PC-3 (cell line): Measurements from ENCODE around the gene CAPNS1.

Experiments used
- EZH2 ChIP-seq: fragments of 300-600 bp; sonication (generic); IDR thresholded peaks from one replicate; pipeline ENCODE4 v1.6.1; 2017; ENCODE audit warnings: antibody characterized with exemption, mild to moderate bottlenecking, low read length; ENCODE audit not compliant: unreplicated experiment
- TF ChIP-seq, protein P1 (sequence below): fragments of 300-600 bp; sonication (generic); conservative IDR thresholded peaks from 2 replicates; pipeline ENCODE4 v1.5.1; 2017; ENCODE audit warnings: antibody characterized with exemption, low read depth, mild to moderate bottlenecking, low read length

DNA sequence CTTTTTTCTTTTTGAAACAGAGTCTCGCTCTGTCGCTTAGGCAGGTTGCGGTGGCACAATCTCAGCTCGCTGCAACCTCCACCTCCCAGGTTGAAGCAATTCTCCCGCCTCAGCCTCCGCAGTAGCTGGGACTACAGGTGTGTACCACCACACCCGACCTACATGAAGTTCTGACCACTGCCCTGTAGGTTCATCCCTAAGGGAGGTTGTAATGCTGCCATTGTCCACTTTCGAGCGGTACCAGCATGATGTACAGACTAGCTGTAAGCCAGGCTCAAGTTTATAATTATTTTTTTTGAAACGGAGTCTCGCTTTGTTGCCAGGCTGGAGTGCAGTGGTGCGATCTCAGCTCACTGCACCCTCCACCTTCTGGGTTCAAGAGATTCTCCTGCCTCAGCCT, 23.9 kb downstream of the CAPNS1 start:
- TF ChIP-seq, protein P1, sequence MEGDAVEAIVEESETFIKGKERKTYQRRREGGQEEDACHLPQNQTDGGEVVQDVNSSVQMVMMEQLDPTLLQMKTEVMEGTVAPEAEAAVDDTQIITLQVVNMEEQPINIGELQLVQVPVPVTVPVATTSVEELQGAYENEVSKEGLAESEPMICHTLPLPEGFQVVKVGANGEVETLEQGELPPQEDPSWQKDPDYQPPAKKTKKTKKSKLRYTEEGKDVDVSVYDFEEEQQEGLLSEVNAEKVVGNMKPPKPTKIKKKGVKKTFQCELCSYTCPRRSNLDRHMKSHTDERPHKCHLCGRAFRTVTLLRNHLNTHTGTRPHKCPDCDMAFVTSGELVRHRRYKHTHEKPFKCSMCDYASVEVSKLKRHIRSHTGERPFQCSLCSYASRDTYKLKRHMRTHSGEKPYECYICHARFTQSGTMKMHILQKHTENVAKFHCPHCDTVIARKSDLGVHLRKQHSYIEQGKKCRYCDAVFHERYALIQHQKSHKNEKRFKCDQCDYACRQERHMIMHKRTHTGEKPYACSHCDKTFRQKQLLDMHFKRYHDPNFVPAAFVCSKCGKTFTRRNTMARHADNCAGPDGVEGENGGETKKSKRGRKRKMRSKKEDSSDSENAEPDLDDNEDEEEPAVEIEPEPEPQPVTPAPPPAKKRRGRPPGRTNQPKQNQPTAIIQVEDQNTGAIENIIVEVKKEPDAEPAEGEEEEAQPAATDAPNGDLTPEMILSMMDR, result no peak
- no peak for TF ChIP-seq EZH2
